GM19395 (cell line): ENCODE measurements around the gene ZNF277.

ENCODE experiments used
- ATAC-seq: cut with Tn5 transposase; IDR thresholded peaks from one replicate; pipeline ENCODE4 v1.9.1; 2021; ENCODE audit warnings: mild to moderate bottlenecking, moderate library complexity; ENCODE audit not compliant: unreplicated experiment

ZNF277 gene

DNA sequence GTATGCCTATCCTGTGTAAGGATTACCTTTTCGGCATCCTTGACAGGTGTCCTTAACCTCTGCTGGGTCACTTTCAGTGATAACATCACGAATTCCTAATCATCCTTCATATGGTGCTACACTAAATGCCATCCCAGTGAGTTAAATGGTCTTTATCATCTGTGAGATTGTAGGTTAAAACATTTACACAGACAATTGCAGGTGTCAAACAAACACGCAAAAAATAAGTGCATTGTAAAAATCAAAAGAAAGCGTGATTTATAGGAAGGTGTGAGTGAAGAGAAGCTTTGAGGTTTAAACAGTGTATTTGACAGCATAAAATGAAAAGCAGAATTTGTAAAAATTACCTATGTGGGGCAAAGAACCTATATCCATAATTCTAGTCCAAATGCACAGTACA, 132.3 kb downstream of the ZNF277 start:
- ATAC-seq, result no peak

DNA sequence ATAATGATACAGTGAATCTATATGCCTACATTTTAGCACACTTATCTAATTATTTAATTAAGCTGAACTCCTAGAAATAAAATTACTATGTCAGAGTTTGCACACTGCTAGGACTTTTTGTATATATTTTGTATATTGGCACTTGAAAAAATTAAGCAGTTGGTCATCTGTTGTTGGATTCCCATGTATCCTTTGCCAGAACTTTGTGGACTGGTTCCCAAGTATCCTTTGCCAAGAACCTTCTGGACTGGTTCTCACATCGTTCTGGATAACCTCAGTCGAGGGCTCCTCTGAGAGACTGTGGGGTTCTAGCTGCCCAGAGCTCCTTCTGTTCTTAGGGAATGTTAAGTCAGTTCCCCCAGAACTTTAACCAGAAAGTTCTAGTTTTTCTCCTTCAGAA, 135.0 kb downstream of the ZNF277 start:
- no peak for ATAC-seq

DNA sequence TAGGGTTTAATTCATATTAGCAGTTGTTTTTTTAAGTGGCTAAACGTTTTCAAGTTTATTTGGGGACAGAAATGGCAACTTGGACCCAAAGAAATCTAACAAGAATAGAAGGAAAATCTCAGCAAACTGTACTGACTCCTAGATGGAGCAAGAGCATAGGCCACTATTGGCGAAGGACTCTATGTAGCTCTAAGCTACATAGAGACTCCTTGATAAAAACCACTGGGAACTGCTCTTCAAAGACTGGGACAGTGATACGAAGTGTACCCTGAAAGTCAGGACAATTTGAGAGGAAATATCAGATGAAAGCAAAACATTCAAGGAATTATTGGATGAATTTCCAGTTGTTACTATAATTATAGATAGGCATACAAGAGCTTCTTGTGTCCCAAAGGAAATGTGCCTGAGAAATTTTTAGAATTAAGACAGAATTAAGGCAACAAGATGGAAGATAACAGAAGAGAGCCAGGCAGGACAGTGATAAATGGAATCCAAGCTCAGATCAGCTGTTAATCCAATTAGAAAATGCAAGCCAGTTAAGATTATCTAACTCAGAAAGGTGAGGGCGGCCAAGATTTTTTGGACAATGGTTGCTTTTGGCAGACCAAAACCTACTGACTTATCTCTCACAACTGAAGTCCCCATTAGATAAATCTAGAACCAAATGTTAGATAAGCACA, 140.0 kb downstream of the ZNF277 start:
- ATAC-seq, result no peak

GRCh38 chr7:112347088-112347487, 140.6 kb downstream of the ZNF277 start:
- ATAC-seq, result no peak

- ATAC-seq, result no peak
Observed at GRCh38 chr7:112350585-112350984, 144.1 kb downstream of the ZNF277 start.

- no peak for ATAC-seq
Observed at GRCh38 chr7:112356596-112356995, 150.1 kb downstream of the ZNF277 start.

- ATAC-seq, result no peak
Observed at GRCh38 chr7:112357136-112357535, 150.6 kb downstream of the ZNF277 start.

DNA sequence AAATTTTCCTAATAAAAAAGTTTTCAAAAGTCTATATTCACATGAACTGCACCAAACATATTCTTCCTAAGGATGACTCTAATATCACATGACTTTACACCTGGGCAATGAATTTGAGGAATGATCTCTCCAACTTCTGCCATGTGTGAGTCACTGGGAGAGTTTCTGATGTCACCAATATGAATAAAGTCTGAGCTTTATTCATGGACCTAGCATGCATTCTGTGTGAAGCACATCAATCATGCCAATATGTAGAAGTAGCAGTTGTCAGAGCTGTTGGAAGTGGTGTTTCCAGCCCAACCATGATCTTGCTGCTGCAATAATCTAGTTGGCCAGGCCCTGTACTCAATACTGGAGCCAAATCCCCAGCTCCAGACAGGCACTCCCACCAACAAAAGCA, 152.0 kb downstream of the ZNF277 start:
- ATAC-seq, result no peak

DNA sequence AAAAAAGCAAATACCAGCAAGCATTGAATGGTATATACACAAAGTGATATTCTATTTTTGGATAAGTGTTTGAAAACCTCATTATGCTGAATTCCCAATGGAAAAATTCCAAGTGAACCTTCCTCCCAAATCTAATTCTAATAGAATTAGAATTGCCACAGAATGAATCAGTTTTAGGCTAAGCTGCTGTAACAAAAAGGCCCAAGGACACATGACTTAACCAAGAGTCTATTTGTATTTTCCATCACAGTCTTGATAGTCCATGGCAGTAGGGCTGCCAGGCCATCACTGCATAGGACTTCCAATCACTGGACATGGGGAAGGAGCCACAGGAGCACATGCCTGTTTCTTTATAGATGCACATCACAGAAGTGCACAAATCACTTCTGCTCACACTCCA, 152.6 kb downstream of the ZNF277 start:
- ATAC-seq, result no peak

GRCh38 chr7:112360681-112361080, 154.2 kb downstream of the ZNF277 start:
- no peak for ATAC-seq

GRCh38 chr7:112361154-112361553, 154.7 kb downstream of the ZNF277 start:
- ATAC-seq, result no peak

DNA sequence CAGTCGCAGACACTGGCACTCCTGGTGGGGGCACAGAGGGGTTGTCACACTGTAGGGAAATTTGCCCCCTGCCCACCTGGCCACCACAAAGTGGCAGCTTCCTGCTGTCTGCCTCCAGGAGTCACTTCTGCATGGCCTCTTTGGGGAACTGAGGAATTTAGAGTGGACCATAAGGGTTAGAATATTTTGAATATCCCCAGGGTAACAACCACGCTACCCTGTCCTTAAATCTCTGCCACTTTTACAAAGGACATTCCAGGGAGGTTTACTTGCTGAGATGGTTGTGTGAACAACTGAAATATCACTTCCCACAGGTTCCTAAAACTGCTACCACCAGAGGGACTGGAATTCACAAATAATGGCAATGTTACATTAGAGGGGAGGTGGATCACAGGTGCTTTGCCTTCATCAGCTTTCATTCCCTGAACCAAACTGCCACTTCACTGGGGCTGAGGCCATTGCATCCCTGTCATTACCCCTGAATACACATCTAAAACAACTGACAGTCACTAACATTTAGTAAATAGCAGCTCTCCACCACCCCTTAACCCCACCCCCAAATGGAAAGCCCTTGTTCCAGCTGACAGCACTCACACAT, 155.7 kb downstream of the ZNF277 start:
- no peak for ATAC-seq

GRCh38 chr7:112362731-112363131, 156.2 kb downstream of the ZNF277 start:
- no peak for ATAC-seq

- ATAC-seq, result no peak
Observed at GRCh38 chr7:112364388-112364787, 157.9 kb downstream of the ZNF277 start.

GRCh38 chr7:112365551-112365950, 159.1 kb downstream of the ZNF277 start:
- ATAC-seq, result no peak

DNA sequence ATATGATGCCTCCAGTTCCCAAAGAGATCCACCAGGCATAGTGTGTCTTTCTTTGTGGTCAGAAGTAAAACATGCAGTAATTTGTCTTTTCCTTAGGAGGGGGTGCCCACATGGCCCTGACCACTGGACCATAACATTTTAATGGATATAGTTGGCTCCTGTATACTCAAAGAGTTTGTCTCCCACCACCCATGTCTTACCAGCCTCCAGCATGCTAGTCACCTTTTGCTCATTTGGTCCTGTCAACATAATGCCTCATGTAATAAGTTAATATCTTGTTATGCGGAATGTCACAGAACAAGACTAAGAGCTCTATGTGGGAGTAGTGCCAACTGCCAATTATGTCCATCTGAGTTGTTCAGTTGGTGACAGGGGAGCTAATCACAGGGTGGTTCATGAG, 160.4 kb downstream of the ZNF277 start:
- no peak for ATAC-seq

DNA sequence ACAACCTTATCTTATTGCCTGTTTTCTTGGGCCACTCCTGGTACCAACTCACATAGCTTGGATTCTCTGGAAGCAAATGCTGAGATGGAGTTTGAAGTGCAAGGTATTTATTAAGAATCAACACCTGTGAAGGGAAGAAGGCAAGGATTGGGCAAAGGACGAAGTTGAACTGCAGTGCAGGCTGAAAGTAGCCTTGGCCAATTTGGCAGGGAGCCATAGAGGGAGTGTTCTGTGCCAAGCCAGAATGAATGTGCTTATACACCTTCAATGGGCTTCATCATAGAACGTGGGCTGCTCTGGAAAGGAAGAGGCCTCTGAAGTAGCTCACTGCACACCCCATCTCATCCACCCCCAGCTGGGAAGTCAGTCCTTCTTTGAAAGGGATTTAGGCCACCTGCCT, 163.9 kb downstream of the ZNF277 start:
- no peak for ATAC-seq

- ATAC-seq, result no peak
Observed at GRCh38 chr7:112371701-112372100, 165.2 kb downstream of the ZNF277 start.

DNA sequence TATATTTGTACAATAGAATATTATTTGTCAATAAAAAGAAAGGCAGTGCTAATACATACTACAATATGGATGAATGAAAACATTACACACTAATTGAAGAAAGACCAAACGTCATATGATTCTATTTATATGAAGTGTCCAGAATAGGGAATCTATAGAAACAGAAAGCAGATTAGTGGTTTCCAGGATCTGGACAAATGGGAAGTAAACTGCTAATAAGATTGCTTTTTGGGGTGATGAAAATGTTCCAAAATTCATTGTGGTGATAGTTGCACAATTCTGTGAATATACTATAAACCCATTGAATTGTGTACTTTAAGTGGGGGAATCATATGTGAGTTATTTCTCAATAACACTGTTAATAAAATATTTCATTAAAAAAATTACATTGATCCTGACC, 165.6 kb downstream of the ZNF277 start:
- ATAC-seq, result no peak

DNA sequence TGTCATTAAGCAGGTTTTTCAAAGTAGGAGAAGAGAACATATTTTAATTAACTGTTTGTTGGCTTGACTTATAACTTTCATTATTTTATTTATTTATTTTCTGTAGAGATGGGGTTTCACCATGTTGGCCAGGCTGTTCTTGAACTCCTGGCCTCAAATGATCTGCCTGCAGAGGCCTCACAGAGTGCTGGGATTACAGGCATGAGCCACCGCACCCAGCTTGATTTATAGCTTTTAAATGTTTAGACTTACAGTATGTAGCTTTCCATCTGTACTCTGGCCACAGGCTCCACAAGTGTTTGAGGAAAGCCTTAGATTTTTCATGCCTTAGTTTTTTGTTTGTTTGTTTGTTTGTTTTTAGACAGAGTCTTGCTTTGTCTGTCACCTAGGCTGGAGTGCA, 171.1 kb downstream of the ZNF277 start:
- no peak for ATAC-seq

DNA sequence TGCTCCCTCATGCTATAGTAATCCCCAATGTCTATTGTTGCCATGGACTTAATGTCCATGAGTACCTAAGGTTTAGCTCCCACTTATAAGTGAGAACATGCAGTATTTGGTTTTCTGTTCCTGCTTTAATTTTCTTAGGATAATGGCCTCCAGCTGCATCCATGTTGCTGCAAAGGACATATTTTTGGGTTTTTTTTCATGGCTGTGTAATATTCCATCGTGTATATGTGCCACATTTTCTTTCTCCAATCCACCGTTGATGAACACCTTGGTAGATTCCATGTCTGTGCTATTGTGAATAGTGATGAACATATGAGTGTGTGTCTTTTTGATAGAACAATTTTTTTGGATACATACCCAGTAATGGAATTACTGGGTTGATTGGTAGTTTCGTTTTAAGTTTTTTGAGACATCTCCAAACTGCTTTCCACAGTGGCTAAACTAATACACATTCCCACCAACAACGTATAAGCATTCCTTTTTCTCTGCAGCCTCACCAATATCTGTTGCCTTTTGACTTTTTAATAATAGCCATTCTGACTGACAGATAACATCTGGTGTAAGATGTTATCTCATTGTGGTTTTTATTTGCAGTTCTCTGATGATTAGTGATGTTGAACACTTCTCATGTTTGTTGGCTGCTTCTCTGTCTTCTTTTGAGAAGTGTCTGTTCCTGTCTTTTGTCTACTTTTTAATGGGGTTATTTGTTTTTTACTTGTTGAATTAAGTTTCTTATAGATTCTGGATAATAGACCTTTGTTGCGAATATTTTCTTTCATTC, 175.0 kb downstream of the ZNF277 start:
- no peak for ATAC-seq
